Adrenal gland (tissue), 12 donors: ENCODE measurements around the gene LRRC56. TPM values are rescaled to one million over a fixed set of nuclear protein-coding genes. Genes with fewer than 3 reads are reported as not detected.

Experiments used
- DNase-seq, 7 donors: peaks; one replicate each; pipeline ENCODE4 v3.0.0-alpha.2; 2019 to 2020
- H3K27ac ChIP-seq, 5 donors: fragments of 200-600 bp; sonication (generic) in 4 of 5; 1 replicate in 3 of 5; 2 replicates in 2 of 5; pipeline versions ENCODE4 v1.5.1 to v1.8.0; 2016 to 2020; ENCODE audit warnings: mild to moderate bottlenecking in 1 of 5
- H3K27me3 ChIP-seq: fragments of 200-600 bp; 2 replicates; pipeline ENCODE4 v1.8.0; 2021
- H3K36me3 ChIP-seq, 2 donors: fragments of 200-600 bp; replicated peaks in 1 of 2; 1 replicate in 1 of 2; 2 replicates in 1 of 2; pipeline versions ENCODE4 v1.5.1 to v1.8.0; 2018 to 2022
- H3K4me1 ChIP-seq, 2 donors: fragments of 200-600 bp; replicated peaks in 1 of 2; 1 replicate in 1 of 2; 2 replicates in 1 of 2; pipeline versions ENCODE4 v1.5.1 to v1.8.0; 2018 to 2021
- H3K4me3 ChIP-seq, 4 donors: fragments of 200-600 bp; sonication (generic) in 3 of 4; one replicate each; pipeline ENCODE4 v1.5.1; 2016 to 2018
- H3K9me3 ChIP-seq, 3 donors: fragments of 200-600 bp; sonication (generic) in 1 of 3; replicated peaks in 1 of 3; 1 replicate in 2 of 3; 2 replicates in 1 of 3; pipeline versions ENCODE4 v1.5.1 to v1.8.0; 2016 to 2021
- CTCF ChIP-seq, 6 experiments: fragments of 450-650 bp in 4 of 6; fragments of 200-600 bp in 2 of 6; sonication (generic) in 1 of 6; IDR thresholded peaks; 1 replicate in 5 of 6; 2 replicates in 1 of 6; pipeline versions ENCODE4 v1.5.1 to v1.8.0; 2016 to 2021; ENCODE audit warnings: antibody characterized with exemption in 6 of 6, mild to moderate bottlenecking in 2 of 6, moderate library complexity in 1 of 6
- POLR2A ChIP-seq, 2 donors: fragments of 450-650 bp; IDR thresholded peaks; one replicate each; pipeline ENCODE4 v1.6.1; 2017; ENCODE audit warnings: antibody characterized with exemption in 2 of 2, mild to moderate bottlenecking in 2 of 2, moderate library complexity in 1 of 2
- WGBS, 4 donors: extraction: QIAGEN DNeasy Blood & Tissue Kit in 2 of 4; methylation state at CpG; one replicate each; pipeline versions ENCODE4 v1.1.5 to v1.1.7; 2013 to 2017; 5-methylcytosine and 5-hydroxymethylcytosine counted together
- intact Hi-C, 2 donors: fragments of 100-400 bp; cut with DNase I; formaldehyde crosslinking; loops; one replicate each; pipeline versions ENCODE4 v1.14.1 to v1.15.0; 2022 to 2023
- polyA plus RNA-seq, 3 donors: library from polyadenylated mRNA; stranded (reverse); fragments of 200-250 nt in 2 of 3; fragments of 350-450 nt in 1 of 3; fragmentation: Illumina TruSeq in 1 of 3; extraction: RNeasy Lipid Tissue Mini Kit (QIAGEN cat#74804) in 1 of 3; gene quantifications; one replicate each; pipeline ENCODE4 v1.2.3, GENCODE V29; 2013 to 2014
- total RNA-seq, 9 donors: library from RNA; depleted of rRNA in 4 of 9; stranded (reverse); fragments of >200 nt in 4 of 9; fragments of 120-200 nt in 1 of 9; fragmentation: NEBNext Ultra II Directional in 1 of 9; extraction: Animal tissue kit (Norgen Biotek cat#: 25700) in 1 of 9; gene quantifications; one replicate each; pipeline versions ENCODE4 v1.1.0 to v1.2.4, GENCODE V29; 2013 to 2023
- donor health status: healthy with polysubstance abuse.
- donor health status: Bipolar disorder and iron deficiency.
- donor health status: DM: yes; HTN: yes; CAD: no.
- donor health status: DM: no; HTN: no; CAD: no.
- donor health status: DM: no; HTN: no; CAD: no.
- donor health status: DM: yes; HTN: yes; CAD: no.

LRRC56 gene
- total and polyA plus RNA-seq, 12 donors: 0.32 to 4.3 (median 0.96) TPM; not detected in 2

GRCh38 chr11:555227-555779, 18.0 kb downstream of the LRRC56 start:
- no peaks in the 10 kb centered on the region for H3K9me3 ChIP-seq
- H3K4me1 ChIP-seq: peaks cover 5 to 18% of the 10 kb centered on the region in 2 donors
- TF ChIP-seq CTCF (IDR thresholded peaks at IDR 0.05) (no peak), POLR2A (IDR thresholded peaks at IDR 0.05) (no peak)
- DNase-seq: no peak
- WGBS, 4 donors: 0 to 3% (median 2%) methylated on average over 7 to 57 of the region's 57 CpGs
- peaks cover 24% of the 10 kb centered on the region for H3K27me3 ChIP-seq
- H3K4me3 ChIP-seq: peak overlapping the region in 1 of 4 donors; percentile 41
- H3K27ac ChIP-seq: no peak overlapping the region
- intact Hi-C loops: loop anchor here (5.0 to 10.0 kb wide), 2 partner anchors 57 to 169 kb away; no protein-coding TSS in a partner anchor
- H3K36me3 ChIP-seq: no peaks in the 10 kb centered on the region

- Histone ChIP-seq H3K9me3 (no peaks in the 10 kb centered on the region), H3K4me3 (peak overlapping the region in 1 of 4 donors; percentile 41), H3K4me1 (peaks cover 5 to 21% of the 10 kb centered on the region in 2 donors), H3K27ac (no peak overlapping the region), H3K27me3 (peaks cover 24% of the 10 kb centered on the region), H3K36me3 (no peaks in the 10 kb centered on the region)
- 9 to 80% (median 29%) methylated on average over 1 to 104 of the region's 104 CpGs for WGBS, 4 donors
- no peak for DNase-seq
- intact Hi-C loops: loop anchor here (5.0 to 10.0 kb wide), 2 partner anchors 56 to 169 kb away; no protein-coding TSS in a partner anchor
- TF ChIP-seq CTCF (IDR thresholded peaks at IDR 0.05): no peak
- no peak for TF ChIP-seq POLR2A (IDR thresholded peaks at IDR 0.05)
These were observed 18.7 kb downstream of the LRRC56 start for GRCh38 chr11:555780-556661.

GRCh38 chr11:556662-557256, 19.4 kb downstream of the LRRC56 start:
- no peak for DNase-seq
- Histone ChIP-seq H3K4me1 (peaks cover 11 to 28% of the 10 kb centered on the region in 2 donors), H3K27me3 (peaks cover 24% of the 10 kb centered on the region), H3K27ac (no peak overlapping the region), H3K4me3 (no peak overlapping the region), H3K9me3 (no peaks in the 10 kb centered on the region), H3K36me3 (no peaks in the 10 kb centered on the region)
- WGBS, 4 donors: 82 to 89% (median 82%) methylated on average over 9 to 22 of the region's 22 CpGs
- TF ChIP-seq POLR2A (IDR thresholded peaks at IDR 0.05): no peak
- TF ChIP-seq CTCF (IDR thresholded peaks at IDR 0.05): no peak
- intact Hi-C loops: loop anchor here (5.0 to 10.0 kb wide), 2 partner anchors 56 to 168 kb away; no protein-coding TSS in a partner anchor
